OCI-LY7 (cell line): ENCODE measurements around the gene XYLT1.

Experiments
- EZH2phosphoT487 ChIP-seq: fragments of 200-600 bp; sonication (generic); IDR thresholded peaks from 2 replicates; pipeline ENCODE4 v1.6.1; 2018; ENCODE audit warnings: low read depth, borderline replicate concordance, mild to moderate bottlenecking, mixed run types, antibody characterized with exemption, low read length, moderate library complexity, mixed read lengths
- TF ChIP-seq, protein P1 (sequence below): fragments of 200-600 bp; sonication (generic); conservative IDR thresholded peaks from 2 replicates; pipeline ENCODE4 v1.5.1; 2014; ENCODE audit warnings: mild to moderate bottlenecking, antibody characterized with exemption, low read length, moderate library complexity, mixed read lengths

DNA sequence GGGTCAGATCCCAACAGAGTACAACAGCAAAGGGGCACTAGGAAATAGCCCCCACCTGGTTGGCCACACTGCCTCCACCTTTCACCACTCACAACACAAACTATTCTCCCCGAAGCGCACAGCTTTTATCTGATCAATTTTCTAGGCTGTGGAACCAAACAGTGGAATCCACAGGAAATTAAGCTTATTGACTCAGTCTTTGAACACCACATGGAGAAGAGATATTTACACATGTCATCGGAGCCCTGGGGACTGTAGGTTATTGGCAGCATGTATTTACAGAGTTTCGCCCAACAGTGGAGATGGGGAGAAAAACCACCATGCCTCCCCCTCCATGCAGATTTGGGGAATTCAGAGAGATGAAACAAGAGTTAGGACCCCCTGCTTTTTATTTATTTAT, 154.8 kb downstream of the XYLT1 start:
- TF ChIP-seq, protein P1, sequence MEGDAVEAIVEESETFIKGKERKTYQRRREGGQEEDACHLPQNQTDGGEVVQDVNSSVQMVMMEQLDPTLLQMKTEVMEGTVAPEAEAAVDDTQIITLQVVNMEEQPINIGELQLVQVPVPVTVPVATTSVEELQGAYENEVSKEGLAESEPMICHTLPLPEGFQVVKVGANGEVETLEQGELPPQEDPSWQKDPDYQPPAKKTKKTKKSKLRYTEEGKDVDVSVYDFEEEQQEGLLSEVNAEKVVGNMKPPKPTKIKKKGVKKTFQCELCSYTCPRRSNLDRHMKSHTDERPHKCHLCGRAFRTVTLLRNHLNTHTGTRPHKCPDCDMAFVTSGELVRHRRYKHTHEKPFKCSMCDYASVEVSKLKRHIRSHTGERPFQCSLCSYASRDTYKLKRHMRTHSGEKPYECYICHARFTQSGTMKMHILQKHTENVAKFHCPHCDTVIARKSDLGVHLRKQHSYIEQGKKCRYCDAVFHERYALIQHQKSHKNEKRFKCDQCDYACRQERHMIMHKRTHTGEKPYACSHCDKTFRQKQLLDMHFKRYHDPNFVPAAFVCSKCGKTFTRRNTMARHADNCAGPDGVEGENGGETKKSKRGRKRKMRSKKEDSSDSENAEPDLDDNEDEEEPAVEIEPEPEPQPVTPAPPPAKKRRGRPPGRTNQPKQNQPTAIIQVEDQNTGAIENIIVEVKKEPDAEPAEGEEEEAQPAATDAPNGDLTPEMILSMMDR = no peak
- TF ChIP-seq EZH2phosphoT487 = no peak
